OCI-LY7 (cell line): ENCODE measurements around the gene ZCRB1.

Experiments
- EZH2phosphoT487 ChIP-seq: fragments of 200-600 bp; sonication (generic); IDR thresholded peaks from 2 replicates; pipeline ENCODE4 v1.6.1; 2018; ENCODE audit warnings: low read depth, borderline replicate concordance, mild to moderate bottlenecking, mixed run types, antibody characterized with exemption, low read length, moderate library complexity, mixed read lengths
- TF ChIP-seq, protein P1 (sequence below): fragments of 200-600 bp; sonication (generic); conservative IDR thresholded peaks from 2 replicates; pipeline ENCODE4 v1.5.1; 2014; ENCODE audit warnings: mild to moderate bottlenecking, antibody characterized with exemption, low read length, moderate library complexity, mixed read lengths

- TF ChIP-seq, protein P1, sequence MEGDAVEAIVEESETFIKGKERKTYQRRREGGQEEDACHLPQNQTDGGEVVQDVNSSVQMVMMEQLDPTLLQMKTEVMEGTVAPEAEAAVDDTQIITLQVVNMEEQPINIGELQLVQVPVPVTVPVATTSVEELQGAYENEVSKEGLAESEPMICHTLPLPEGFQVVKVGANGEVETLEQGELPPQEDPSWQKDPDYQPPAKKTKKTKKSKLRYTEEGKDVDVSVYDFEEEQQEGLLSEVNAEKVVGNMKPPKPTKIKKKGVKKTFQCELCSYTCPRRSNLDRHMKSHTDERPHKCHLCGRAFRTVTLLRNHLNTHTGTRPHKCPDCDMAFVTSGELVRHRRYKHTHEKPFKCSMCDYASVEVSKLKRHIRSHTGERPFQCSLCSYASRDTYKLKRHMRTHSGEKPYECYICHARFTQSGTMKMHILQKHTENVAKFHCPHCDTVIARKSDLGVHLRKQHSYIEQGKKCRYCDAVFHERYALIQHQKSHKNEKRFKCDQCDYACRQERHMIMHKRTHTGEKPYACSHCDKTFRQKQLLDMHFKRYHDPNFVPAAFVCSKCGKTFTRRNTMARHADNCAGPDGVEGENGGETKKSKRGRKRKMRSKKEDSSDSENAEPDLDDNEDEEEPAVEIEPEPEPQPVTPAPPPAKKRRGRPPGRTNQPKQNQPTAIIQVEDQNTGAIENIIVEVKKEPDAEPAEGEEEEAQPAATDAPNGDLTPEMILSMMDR, result no peak
- no peak for TF ChIP-seq EZH2phosphoT487
These were observed 30.4 kb upstream of the ZCRB1 start for GRCh38 chr12:42356344-42356743.
